ENCODE measurements around the gene RTN1.
"Not testable (repeated sequence)": the region's sequence is repeated elsewhere in the genome, so short reads cannot be mapped to it uniquely, and the experiment has no call there.

GRCh38 chr14:59654131-59654530, 216.4 kb downstream of the RTN1 start:
- not testable (repeated sequence) for TF ChIP-seq EZH2 (IDR thresholded peaks at IDR 0.05; ENCODE audit: borderline replicate concordance, insufficient read depth, low read depth, low read length, poor library complexity, severe bottlenecking); CTCF (IDR thresholded peaks at IDR 0.05)
